ENCODE data around the gene LMAN1L.

LMAN1L gene

GRCh38 chr15:74776821-74777768 is 35.5 kb upstream of the LMAN1L start:
- Histone ChIP-seq H3K27me3 (ENCODE audit: control insufficient read depth, insufficient read depth, low read length) (no peaks in the 10 kb centered on the region), H3K4me3 (ENCODE audit: low read length) (peak overlapping the region; percentile 5), H3K27ac (ENCODE audit: low read depth, low read length) (no peak overlapping the region), H3K9ac (ENCODE audit: low read length) (peak overlapping the region; percentile 2), H3K4me1 (ENCODE audit: control insufficient read depth, insufficient read depth, low read length) (peaks cover 5% of the 10 kb centered on the region), H3K36me3 (ENCODE audit: control insufficient read depth, insufficient read depth, low read length) (no peaks in the 10 kb centered on the region)

GRCh38 chr15:74777769-74778598 is 34.7 kb upstream of the LMAN1L start:
- no peak overlapping the region for H3K9ac ChIP-seq (ENCODE audit: low read length)
- no peaks in the 10 kb centered on the region for H3K36me3 ChIP-seq (ENCODE audit: control insufficient read depth, insufficient read depth, low read length)
- no peak overlapping the region for H3K27ac ChIP-seq (ENCODE audit: low read depth, low read length)
- no peak overlapping the region for H3K4me3 ChIP-seq (ENCODE audit: low read length)
- peaks cover 9% of the 10 kb centered on the region for H3K4me1 ChIP-seq (ENCODE audit: control insufficient read depth, insufficient read depth, low read length)
- H3K27me3 ChIP-seq (ENCODE audit: control insufficient read depth, insufficient read depth, low read length), result no peaks in the 10 kb centered on the region

- Histone ChIP-seq H3K36me3 (ENCODE audit: control insufficient read depth, insufficient read depth, low read length) (no peaks in the 10 kb centered on the region), H3K4me1 (ENCODE audit: control insufficient read depth, insufficient read depth, low read length) (peaks cover 15% of the 10 kb centered on the region), H3K9ac (ENCODE audit: low read length) (no peak overlapping the region), H3K27ac (ENCODE audit: low read depth, low read length) (no peak overlapping the region), H3K27me3 (ENCODE audit: control insufficient read depth, insufficient read depth, low read length) (no peaks in the 10 kb centered on the region), H3K4me3 (ENCODE audit: low read length) (no peak overlapping the region)
These were observed 34.0 kb upstream of the LMAN1L start for GRCh38 chr15:74778599-74778970.

GRCh38 chr15:74779162-74779648 is 33.4 kb upstream of the LMAN1L start:
- Histone ChIP-seq H3K36me3 (ENCODE audit: control insufficient read depth, insufficient read depth, low read length) (no peaks in the 10 kb centered on the region), H3K4me3 (ENCODE audit: low read length) (no peak overlapping the region), H3K9ac (ENCODE audit: low read length) (no peak overlapping the region), H3K27ac (ENCODE audit: low read depth, low read length) (no peak overlapping the region), H3K4me1 (ENCODE audit: control insufficient read depth, insufficient read depth, low read length) (peaks cover 18% of the 10 kb centered on the region), H3K27me3 (ENCODE audit: control insufficient read depth, insufficient read depth, low read length) (no peaks in the 10 kb centered on the region)

DNA sequence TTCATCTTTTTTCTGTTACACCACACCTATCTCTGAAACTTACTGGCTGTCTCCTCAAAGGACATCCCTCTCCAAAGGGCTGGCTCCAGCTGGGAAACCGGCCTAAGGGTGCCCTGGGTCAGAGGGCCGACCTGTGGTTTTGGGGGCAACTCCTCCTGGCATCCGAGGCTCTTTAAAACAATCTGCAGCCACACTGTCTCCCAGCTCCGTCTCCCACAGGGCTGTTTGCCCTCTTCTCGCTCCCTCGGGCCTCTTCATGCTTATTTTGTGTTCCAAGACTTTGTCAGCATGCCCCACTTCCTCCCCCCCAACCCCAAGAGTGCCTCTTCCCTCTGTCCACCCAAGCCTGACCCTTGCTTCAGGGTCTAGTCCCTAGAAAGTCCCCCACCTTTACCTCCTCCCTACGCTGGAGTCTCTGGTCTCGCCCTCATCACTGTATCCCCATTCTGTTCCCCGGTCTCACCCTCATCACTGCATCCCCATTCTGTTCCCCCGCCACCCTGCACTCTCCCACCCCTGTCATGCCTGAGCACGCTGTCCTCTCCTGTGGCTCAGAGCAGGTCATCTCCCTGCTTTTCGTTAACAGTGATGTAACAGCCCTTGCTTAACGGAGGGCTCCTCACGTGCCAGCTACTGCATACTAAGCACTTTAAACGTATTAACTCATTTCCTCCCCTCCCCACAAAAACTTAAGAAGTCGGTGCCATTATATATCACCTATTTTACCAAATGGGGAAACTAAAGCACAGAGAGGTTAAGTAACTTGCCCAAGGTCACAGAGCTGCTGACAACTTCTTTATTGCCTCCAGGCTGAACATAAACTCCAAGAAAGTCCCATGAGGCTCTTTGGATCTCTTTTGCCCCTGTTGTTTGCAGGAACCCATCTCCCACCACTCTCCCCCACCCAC is 31.9 kb upstream of the LMAN1L start:
- H3K9ac ChIP-seq (ENCODE audit: low read length), result no peak overlapping the region
- no peaks in the 10 kb centered on the region for H3K36me3 ChIP-seq (ENCODE audit: control insufficient read depth, insufficient read depth, low read length)
- peaks cover 18% of the 10 kb centered on the region for H3K4me1 ChIP-seq (ENCODE audit: control insufficient read depth, insufficient read depth, low read length)
- H3K27ac ChIP-seq (ENCODE audit: low read depth, low read length), result no peak overlapping the region
- H3K4me3 ChIP-seq (ENCODE audit: low read length), result peak overlapping the region; percentile 55
- H3K27me3 ChIP-seq (ENCODE audit: control insufficient read depth, insufficient read depth, low read length), result no peaks in the 10 kb centered on the region

- H3K9ac ChIP-seq (ENCODE audit: low read length), result peak within 1 kb of the TSS; percentile 80
- no peaks in the 10 kb centered on the region for H3K27me3 ChIP-seq (ENCODE audit: control insufficient read depth, insufficient read depth, low read length)
- peaks cover 22% of the 10 kb centered on the region for H3K4me1 ChIP-seq (ENCODE audit: control insufficient read depth, insufficient read depth, low read length)
- peak within 1 kb of the TSS; percentile 92 for H3K4me3 ChIP-seq (ENCODE audit: low read length)
- H3K27ac ChIP-seq (ENCODE audit: low read depth, low read length), result peak within 1 kb of the TSS; percentile 63
- no peaks in the 10 kb centered on the region for H3K36me3 ChIP-seq (ENCODE audit: control insufficient read depth, insufficient read depth, low read length)
These were observed 31.0 kb upstream of the LMAN1L start, which contains the start of gene CSK for GRCh38 chr15:74781431-74782258. CSK (plus strand) TSS chr15:74782080; CDS start chr15:74798298, 16,218 bp downstream.

- no peaks in the 10 kb centered on the region for H3K36me3 ChIP-seq (ENCODE audit: control insufficient read depth, insufficient read depth, low read length)
- H3K27ac ChIP-seq (ENCODE audit: low read depth, low read length), result peak overlapping the region; percentile 63
- no peaks in the 10 kb centered on the region for H3K27me3 ChIP-seq (ENCODE audit: control insufficient read depth, insufficient read depth, low read length)
- H3K4me3 ChIP-seq (ENCODE audit: low read length), result peak overlapping the region; percentile 92
- H3K4me1 ChIP-seq (ENCODE audit: control insufficient read depth, insufficient read depth, low read length), result peaks cover 22% of the 10 kb centered on the region
- peak overlapping the region; percentile 80 for H3K9ac ChIP-seq (ENCODE audit: low read length)
These were observed 30.2 kb upstream of the LMAN1L start for GRCh38 chr15:74782259-74783071.

DNA sequence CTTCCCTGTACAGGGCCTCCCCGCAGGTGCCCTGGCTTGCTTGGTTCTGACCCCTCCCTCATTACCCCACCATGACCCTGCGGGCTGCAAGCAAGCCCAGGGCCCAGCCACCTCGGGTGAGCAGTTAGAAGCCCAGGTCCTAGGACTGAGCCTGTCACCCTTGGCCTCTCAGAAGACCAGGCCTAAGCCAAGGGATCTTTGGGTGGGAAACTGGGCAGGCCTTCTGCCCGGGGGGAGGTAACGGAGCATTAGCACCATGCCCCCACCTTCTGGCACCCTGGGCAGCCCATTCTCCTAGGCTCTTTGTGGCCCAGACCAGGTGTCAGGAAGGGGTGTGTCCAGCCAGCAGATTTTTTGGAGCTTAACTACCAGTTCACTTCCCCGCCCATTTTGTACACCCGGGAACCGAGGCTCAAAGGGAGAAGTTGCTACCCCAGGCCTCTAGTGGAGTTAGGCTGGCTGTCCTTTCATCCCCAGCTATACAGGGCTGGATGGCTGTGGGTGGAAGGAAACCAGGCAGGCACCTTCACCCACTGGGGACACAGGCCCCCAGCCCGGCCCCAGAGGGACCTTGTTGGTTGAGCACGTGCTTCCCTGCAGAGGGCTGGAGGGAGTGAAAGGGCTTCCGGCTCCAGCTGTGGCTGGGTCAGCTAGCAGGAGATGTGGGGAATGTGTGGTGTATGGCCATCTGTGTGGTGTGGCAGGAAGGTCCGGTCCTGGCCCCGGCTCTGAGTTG is 29.4 kb upstream of the LMAN1L start:
- Histone ChIP-seq H3K36me3 (ENCODE audit: control insufficient read depth, insufficient read depth, low read length) (no peaks in the 10 kb centered on the region), H3K4me3 (ENCODE audit: low read length) (peak overlapping the region; percentile 92), H3K27ac (ENCODE audit: low read depth, low read length) (no peak overlapping the region), H3K9ac (ENCODE audit: low read length) (peak overlapping the region; percentile 80), H3K4me1 (ENCODE audit: control insufficient read depth, insufficient read depth, low read length) (peaks cover 22% of the 10 kb centered on the region), H3K27me3 (ENCODE audit: control insufficient read depth, insufficient read depth, low read length) (no peaks in the 10 kb centered on the region)

- Histone ChIP-seq H3K4me3 (ENCODE audit: low read length) (peak overlapping the region; percentile 92), H3K36me3 (ENCODE audit: control insufficient read depth, insufficient read depth, low read length) (no peaks in the 10 kb centered on the region), H3K9ac (ENCODE audit: low read length) (no peak overlapping the region), H3K27ac (ENCODE audit: low read depth, low read length) (no peak overlapping the region), H3K4me1 (ENCODE audit: control insufficient read depth, insufficient read depth, low read length) (peaks cover 22% of the 10 kb centered on the region), H3K27me3 (ENCODE audit: control insufficient read depth, insufficient read depth, low read length) (no peaks in the 10 kb centered on the region)
These were observed 28.8 kb upstream of the LMAN1L start for GRCh38 chr15:74783808-74784175.

DNA sequence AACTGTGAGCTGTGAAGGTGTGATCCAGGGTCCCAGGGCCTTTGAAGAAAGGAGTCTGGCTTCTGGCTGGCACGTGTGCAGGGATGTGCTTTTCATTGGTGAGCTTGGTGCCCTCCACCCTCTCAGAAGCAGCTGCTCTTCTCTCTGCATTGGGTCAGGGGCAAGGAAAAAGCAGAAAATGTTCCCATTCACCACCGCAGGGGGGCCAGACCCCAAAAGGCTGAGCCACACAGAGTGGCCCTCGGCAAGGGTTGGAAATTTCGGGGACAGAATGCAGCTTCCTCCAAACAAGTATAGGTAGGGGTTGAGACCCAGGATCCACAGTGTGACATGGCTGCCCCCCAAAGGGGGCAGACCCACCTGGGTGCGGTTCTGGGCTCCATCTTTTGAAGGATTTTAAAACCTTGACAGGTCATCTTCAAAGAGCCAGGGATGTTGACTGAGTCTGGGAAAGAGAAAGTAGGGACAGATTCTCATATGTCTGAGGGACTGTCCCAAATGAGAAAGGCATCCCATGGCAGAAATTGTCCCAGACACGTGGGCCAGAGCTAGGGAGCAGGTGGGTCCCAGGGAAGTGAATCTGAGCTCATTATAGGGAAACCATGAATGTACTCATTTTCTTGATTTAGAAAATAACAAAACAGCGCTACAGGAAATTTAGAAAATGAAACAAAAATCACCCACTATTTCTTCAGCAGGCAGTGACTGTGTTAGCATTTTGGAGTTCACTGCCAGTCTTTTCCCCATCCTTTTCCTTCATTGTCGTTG is 28.0 kb upstream of the LMAN1L start:
- Histone ChIP-seq H3K27me3 (ENCODE audit: control insufficient read depth, insufficient read depth, low read length) (no peaks in the 10 kb centered on the region), H3K27ac (ENCODE audit: low read depth, low read length) (no peak overlapping the region), H3K36me3 (ENCODE audit: control insufficient read depth, insufficient read depth, low read length) (no peaks in the 10 kb centered on the region), H3K4me1 (ENCODE audit: control insufficient read depth, insufficient read depth, low read length) (peaks cover 27% of the 10 kb centered on the region), H3K9ac (ENCODE audit: low read length) (no peak overlapping the region), H3K4me3 (ENCODE audit: low read length) (peak overlapping the region; percentile 45)

Data from rectal smooth muscle tissue (tissue), 1 donor.